Measurements from ENCODE around the gene GNAI3. TPM values are rescaled to one million over a fixed set of nuclear protein-coding genes. Genes with fewer than 3 reads are reported as not detected.

GNAI3 gene
- total and polyA plus RNA-seq, 2 donors (not counting 3 experiments of a cell fraction or from before 2014, with no cell fraction given): 5.0 to 14.0 TPM

DNA sequence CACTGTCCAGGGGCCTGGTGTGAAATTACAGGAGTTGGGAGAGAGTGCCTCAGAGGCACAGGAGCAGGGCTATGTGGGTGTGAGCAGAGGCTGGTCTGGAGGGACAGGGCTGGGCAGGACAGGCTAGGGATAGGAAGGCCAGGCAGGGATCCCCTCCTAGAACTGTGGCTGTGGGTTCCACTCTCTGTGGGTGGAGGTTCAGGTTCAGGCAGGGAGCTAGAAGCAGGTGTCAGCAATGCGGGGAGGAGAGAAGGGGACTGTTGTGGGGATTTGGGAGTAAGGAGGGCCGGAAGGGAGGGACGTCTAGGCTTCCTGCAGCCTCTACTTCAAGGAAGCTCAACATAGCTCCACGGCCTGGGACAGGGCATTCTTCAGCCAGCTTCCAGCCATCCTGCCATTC, 17.0 kb upstream of the GNAI3 start:
- Histone ChIP-seq H4K20me1 (replicated peaks; ENCODE audit: control insufficient read depth, extremely low read depth, insufficient read depth, low read length) (no peaks in the 10 kb centered on the region), H3K79me2 (ENCODE audit: control insufficient read depth, insufficient read depth, low read length) (no peaks in the 10 kb centered on the region), H3K9me1 (replicated peaks; ENCODE audit: control insufficient read depth, extremely low read depth, insufficient read depth, low read length) (no peaks in the 10 kb centered on the region), H3K9me3 (replicated peaks; ENCODE audit: control insufficient read depth, insufficient read depth, low read length) (no peaks in the 10 kb centered on the region), H3K9ac (replicated peaks; ENCODE audit: extremely low read depth, insufficient read depth, low read length) (no peak overlapping the region), H3K4me1 (ENCODE audit: control insufficient read depth, extremely low read depth, insufficient read depth, low read length) (peaks cover 4% of the 10 kb centered on the region), H3K27ac (ENCODE audit: insufficient read depth, low read depth, low read length) (no peak overlapping the region), H2AFZ (ENCODE audit: low read depth, low read length) (no peak overlapping the region), H3K4me3 (replicated peaks in 1 of 3; ENCODE audit: insufficient read depth in 1 of 3, low read depth in 1 of 3, low read length in 3 of 3) (no peak overlapping the region), H3K36me3 (ENCODE audit: control insufficient read depth in 2 of 2, extremely low read depth in 1 of 2, insufficient read depth in 2 of 2, low read length in 2 of 2) (no peaks in the 10 kb centered on the region), H3K27me3 (ENCODE audit: control insufficient read depth in 2 of 2, insufficient read depth in 2 of 2, low read length in 2 of 2) (peaks cover 2 to 10% of the 10 kb centered on the region in 2 experiments), H3K4me2 (ENCODE audit: insufficient read depth, low read length) (no peak overlapping the region)
- DNase-seq (ENCODE audit: low read depth, low spot score) (no peak), FAIRE-seq (no peak)
- TF ChIP-seq, protein P1, sequence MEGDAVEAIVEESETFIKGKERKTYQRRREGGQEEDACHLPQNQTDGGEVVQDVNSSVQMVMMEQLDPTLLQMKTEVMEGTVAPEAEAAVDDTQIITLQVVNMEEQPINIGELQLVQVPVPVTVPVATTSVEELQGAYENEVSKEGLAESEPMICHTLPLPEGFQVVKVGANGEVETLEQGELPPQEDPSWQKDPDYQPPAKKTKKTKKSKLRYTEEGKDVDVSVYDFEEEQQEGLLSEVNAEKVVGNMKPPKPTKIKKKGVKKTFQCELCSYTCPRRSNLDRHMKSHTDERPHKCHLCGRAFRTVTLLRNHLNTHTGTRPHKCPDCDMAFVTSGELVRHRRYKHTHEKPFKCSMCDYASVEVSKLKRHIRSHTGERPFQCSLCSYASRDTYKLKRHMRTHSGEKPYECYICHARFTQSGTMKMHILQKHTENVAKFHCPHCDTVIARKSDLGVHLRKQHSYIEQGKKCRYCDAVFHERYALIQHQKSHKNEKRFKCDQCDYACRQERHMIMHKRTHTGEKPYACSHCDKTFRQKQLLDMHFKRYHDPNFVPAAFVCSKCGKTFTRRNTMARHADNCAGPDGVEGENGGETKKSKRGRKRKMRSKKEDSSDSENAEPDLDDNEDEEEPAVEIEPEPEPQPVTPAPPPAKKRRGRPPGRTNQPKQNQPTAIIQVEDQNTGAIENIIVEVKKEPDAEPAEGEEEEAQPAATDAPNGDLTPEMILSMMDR (IDR thresholded peaks at IDR 0.05; ENCODE audit: extremely low read depth in 1 of 2, insufficient read depth in 1 of 2, low read depth in 1 of 2, low read length in 2 of 2): no peak
- no peak for TF ChIP-seq MYC (IDR thresholded peaks at IDR 0.05; ENCODE audit: low read depth, low read length)
- TF ChIP-seq POLR2AphosphoS5 (IDR thresholded peaks at IDR 0.05; ENCODE audit: insufficient read depth, low read depth, low read length): no peak
- no peak for TF ChIP-seq GATA2 (IDR thresholded peaks at IDR 0.05; ENCODE audit: insufficient read depth, insufficient read length, low read depth, low read length)
- dilution Hi-C loops (cut with MboI; ENCODE audit: extremely low pct_ligation_motif_present, low sequenced_read_pairs) (no loop called here), intact Hi-C loops (cut with micrococcal nuclease) (no loop called here)
- POLR2A ChIA-PET: no interaction called here
- CTCF ChIA-PET: interaction anchor here (0.6 to 18.7 kb wide), 23 partner anchors 9 to 503 kb away, joined by 3 to 955 read pairs (median 15); partner anchors contain the start of genes AHCYL1, AMIGO1, ATXN7L2 and CYB561D1
- BruUV-seq (replicated peaks): no TSS peak

DNA sequence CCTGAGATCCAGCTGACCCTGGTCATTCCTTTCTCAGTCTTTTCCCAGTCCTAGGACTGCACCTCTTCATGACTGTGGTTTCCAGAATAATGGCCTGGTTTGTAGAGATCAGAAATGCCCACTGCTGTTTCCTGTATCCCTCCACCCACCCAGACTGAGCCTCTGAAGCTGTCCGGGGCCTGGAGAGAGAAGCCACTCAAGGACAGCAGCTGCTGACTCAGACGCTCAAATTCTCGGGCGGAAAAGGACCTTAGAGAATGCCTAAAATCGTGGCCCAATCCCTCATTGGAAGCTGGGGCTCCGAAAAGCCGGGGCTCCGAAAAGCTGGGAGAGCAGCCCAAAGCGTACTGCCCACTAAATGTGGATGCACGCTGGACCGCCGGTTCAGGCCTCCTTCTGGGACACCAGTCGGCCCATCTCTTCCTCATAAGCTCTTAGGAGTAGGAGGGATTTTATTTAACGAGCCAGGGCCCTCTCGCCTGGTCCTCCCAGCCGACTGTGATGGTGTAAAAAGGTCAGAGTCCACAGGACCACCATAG, 16.5 kb upstream of the GNAI3 start:
- Histone ChIP-seq H3K4me2 (ENCODE audit: insufficient read depth, low read length) (no peak overlapping the region), H3K27me3 (ENCODE audit: control insufficient read depth in 2 of 2, insufficient read depth in 2 of 2, low read length in 2 of 2) (peaks cover 2 to 10% of the 10 kb centered on the region in 2 experiments), H3K9me3 (replicated peaks; ENCODE audit: control insufficient read depth, insufficient read depth, low read length) (no peaks in the 10 kb centered on the region), H3K4me1 (ENCODE audit: control insufficient read depth, extremely low read depth, insufficient read depth, low read length) (peaks cover 4% of the 10 kb centered on the region), H4K20me1 (replicated peaks; ENCODE audit: control insufficient read depth, extremely low read depth, insufficient read depth, low read length) (no peaks in the 10 kb centered on the region), H3K36me3 (ENCODE audit: control insufficient read depth in 2 of 2, extremely low read depth in 1 of 2, insufficient read depth in 2 of 2, low read length in 2 of 2) (no peaks in the 10 kb centered on the region), H3K27ac (ENCODE audit: insufficient read depth, low read depth, low read length) (no peak overlapping the region), H3K4me3 (replicated peaks in 1 of 3; ENCODE audit: insufficient read depth in 1 of 3, low read depth in 1 of 3, low read length in 3 of 3) (no peak overlapping the region), H3K9me1 (replicated peaks; ENCODE audit: control insufficient read depth, extremely low read depth, insufficient read depth, low read length) (no peaks in the 10 kb centered on the region), H2AFZ (ENCODE audit: low read depth, low read length) (no peak overlapping the region), H3K9ac (replicated peaks; ENCODE audit: extremely low read depth, insufficient read depth, low read length) (no peak overlapping the region), H3K79me2 (ENCODE audit: control insufficient read depth, insufficient read depth, low read length) (no peaks in the 10 kb centered on the region)
- FAIRE-seq: no peak
- BruUV-seq (replicated peaks): no TSS peak
- TF ChIP-seq JUN (IDR thresholded peaks at IDR 0.05; ENCODE audit: borderline replicate concordance, insufficient read depth, insufficient read length, low read depth) (no peak), MYC (IDR thresholded peaks at IDR 0.05; ENCODE audit: low read depth, low read length) (no peak), GATA2 (IDR thresholded peaks at IDR 0.05; ENCODE audit: insufficient read depth, insufficient read length, low read depth, low read length) (no peak), POLR2A (IDR thresholded peaks at IDR 0.05; ENCODE audit: low read depth, low read length) (no peak), EZH2 (IDR thresholded peaks at IDR 0.05; ENCODE audit: borderline replicate concordance, low read depth, low read length, severe bottlenecking) (no peak), FOS (IDR thresholded peaks at IDR 0.05; ENCODE audit: borderline replicate concordance, insufficient read depth, low read length) (no peak), POLR2AphosphoS5 (IDR thresholded peaks at IDR 0.05; ENCODE audit: insufficient read depth, low read depth, low read length) (no peak)
- TF ChIP-seq, protein P1 (IDR thresholded peaks at IDR 0.05; ENCODE audit: extremely low read depth in 1 of 2, insufficient read depth in 1 of 2, low read depth in 1 of 2, low read length in 2 of 2): no peak
- TF ChIP-seq, protein P2, sequence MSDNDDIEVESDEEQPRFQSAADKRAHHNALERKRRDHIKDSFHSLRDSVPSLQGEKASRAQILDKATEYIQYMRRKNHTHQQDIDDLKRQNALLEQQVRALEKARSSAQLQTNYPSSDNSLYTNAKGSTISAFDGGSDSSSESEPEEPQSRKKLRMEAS (IDR thresholded peaks at IDR 0.05; ENCODE audit: insufficient read depth, insufficient read length): no peak
- POLR2A ChIA-PET: interaction anchor here (1.3 kb wide), 1 partner anchor 41 kb away, joined by 4 read pairs; no protein-coding TSS in a partner anchor
- CTCF ChIA-PET: interaction anchor here (0.6 to 18.7 kb wide), 40 partner anchors 9 to 503 kb away, joined by 3 to 955 read pairs (median 6); partner anchors contain the start of genes AHCYL1, AMIGO1, ATXN7L2 and CYB561D1
- dilution Hi-C loops (cut with MboI; ENCODE audit: extremely low pct_ligation_motif_present, low sequenced_read_pairs): no loop called here
- intact Hi-C loops (cut with micrococcal nuclease): loop anchor here (1.0 to 2.0 kb wide), 2 partner anchors 34 to 41 kb away; no protein-coding TSS in a partner anchor
- no peak for DNase-seq (ENCODE audit: low read depth, low spot score)

Data from endothelial cell of umbilical vein (primary cell).